OCI-LY3 (cell line): Measurements from ENCODE around the gene ALDH1L1.

Experiments
- EZH2phosphoT487 ChIP-seq: fragments of 200-600 bp; shearing (Covaris generic); IDR thresholded peaks from 2 replicates; pipeline ENCODE4 v1.6.1; 2018; ENCODE audit warnings: antibody characterized with exemption, mixed run types, low read depth
- TF ChIP-seq, protein P1 (sequence below): fragments of 200-600, 300-600 bp; sonication (generic); IDR thresholded peaks from 2 replicates; pipeline ENCODE4 v1.5.1; 2014; ENCODE audit warnings: antibody characterized with exemption, low read length, low read depth

DNA sequence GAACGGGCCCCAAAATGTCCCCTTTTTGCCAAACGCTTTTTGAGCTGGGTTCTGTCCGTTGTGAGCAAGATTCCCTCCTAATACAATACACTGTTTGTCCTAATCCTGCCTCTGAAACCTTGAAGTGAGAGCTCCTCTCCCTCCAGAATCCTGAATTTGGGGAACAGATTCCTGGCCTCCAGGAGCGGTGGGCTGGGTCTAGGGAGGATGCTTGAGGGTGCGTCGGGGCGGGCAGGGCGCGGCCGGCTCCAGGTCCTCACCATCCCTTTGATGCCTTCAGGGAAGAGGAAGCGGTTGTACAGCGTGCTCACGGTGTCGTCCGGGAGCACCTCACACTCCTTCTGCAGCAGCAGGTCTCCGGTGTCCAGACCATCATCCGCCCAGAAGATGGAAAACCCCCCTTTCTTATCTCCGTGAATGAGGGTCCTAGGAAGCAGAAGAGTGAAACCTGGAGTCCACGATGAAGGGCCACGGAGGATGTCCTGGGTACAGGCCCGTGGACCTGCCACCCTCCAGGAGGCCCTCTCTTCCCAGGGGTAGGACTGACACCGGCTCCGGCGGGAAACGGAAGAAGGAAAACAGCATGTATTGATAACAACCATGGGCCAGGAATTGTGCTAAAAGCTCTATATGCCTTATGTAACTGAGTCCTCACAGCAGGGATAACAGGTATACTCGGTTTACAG lies 23.2 kb downstream of the ALDH1L1 start:
- TF ChIP-seq, protein P1, sequence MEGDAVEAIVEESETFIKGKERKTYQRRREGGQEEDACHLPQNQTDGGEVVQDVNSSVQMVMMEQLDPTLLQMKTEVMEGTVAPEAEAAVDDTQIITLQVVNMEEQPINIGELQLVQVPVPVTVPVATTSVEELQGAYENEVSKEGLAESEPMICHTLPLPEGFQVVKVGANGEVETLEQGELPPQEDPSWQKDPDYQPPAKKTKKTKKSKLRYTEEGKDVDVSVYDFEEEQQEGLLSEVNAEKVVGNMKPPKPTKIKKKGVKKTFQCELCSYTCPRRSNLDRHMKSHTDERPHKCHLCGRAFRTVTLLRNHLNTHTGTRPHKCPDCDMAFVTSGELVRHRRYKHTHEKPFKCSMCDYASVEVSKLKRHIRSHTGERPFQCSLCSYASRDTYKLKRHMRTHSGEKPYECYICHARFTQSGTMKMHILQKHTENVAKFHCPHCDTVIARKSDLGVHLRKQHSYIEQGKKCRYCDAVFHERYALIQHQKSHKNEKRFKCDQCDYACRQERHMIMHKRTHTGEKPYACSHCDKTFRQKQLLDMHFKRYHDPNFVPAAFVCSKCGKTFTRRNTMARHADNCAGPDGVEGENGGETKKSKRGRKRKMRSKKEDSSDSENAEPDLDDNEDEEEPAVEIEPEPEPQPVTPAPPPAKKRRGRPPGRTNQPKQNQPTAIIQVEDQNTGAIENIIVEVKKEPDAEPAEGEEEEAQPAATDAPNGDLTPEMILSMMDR: no peak
- TF ChIP-seq EZH2phosphoT487: no peak
